Small intestine (tissue), 16 donors: Measurements from ENCODE around the gene NAE1. TPM values are rescaled to one million over a fixed set of nuclear protein-coding genes. Genes with fewer than 3 reads are reported as not detected.

Experiments
- DNase-seq, 2 donors: peaks; one replicate each; pipeline versions ENCODE4 v3.0.0 to v3.0.0-alpha.2; 2013
- FAIRE-seq: peaks from 2 replicates; lab custom pipeline; 2012; peaks lifted over from hg19 to GRCh38; lab: Jason Lieb, UNC
- H3K27ac ChIP-seq, 3 donors: one replicate each; pipeline ENCODE4 v1.5.1; 2013; ENCODE audit warnings: low read length in 2 of 3, mild to moderate bottlenecking in 2 of 3, control low read depth in 1 of 3, inconsistent platforms in 1 of 3, low read depth in 1 of 3, moderate library complexity in 1 of 3
- H3K27me3 ChIP-seq, 3 donors: one replicate each; pipeline ENCODE4 v1.6.1; 2013; ENCODE audit warnings: low read length in 3 of 3, inconsistent platforms in 1 of 3; ENCODE audit not compliant: control insufficient read depth in 3 of 3, insufficient read depth in 3 of 3
- H3K36me3 ChIP-seq, 3 donors: one replicate each; pipeline ENCODE4 v1.6.1; 2013; ENCODE audit warnings: low read length in 3 of 3, inconsistent platforms in 1 of 3, low read depth in 1 of 3, mild to moderate bottlenecking in 1 of 3, moderate library complexity in 1 of 3; ENCODE audit not compliant: control insufficient read depth in 3 of 3, insufficient read depth in 2 of 3
- H3K4me1 ChIP-seq, 3 donors: one replicate each; pipeline ENCODE4 v1.6.1; 2013; ENCODE audit warnings: low read length in 2 of 3, inconsistent platforms in 1 of 3, low read depth in 1 of 3, mild to moderate bottlenecking in 1 of 3, moderate library complexity in 1 of 3; ENCODE audit not compliant: control insufficient read depth in 3 of 3, insufficient read depth in 2 of 3
- H3K4me3 ChIP-seq, 3 donors: one replicate each; pipeline ENCODE4 v1.5.1; 2013; ENCODE audit warnings: low read length in 3 of 3, control low read depth in 1 of 3, inconsistent platforms in 1 of 3, low read depth in 1 of 3, mild to moderate bottlenecking in 1 of 3, moderate library complexity in 1 of 3
- H3K9me3 ChIP-seq, 2 donors: one replicate each; pipeline ENCODE4 v1.6.1; 2013; ENCODE audit warnings: low read depth in 1 of 2, low read length in 1 of 2; ENCODE audit not compliant: control insufficient read depth in 2 of 2, insufficient read depth in 1 of 2
- WGBS, 3 donors: extraction: QIAGEN DNeasy Blood & Tissue Kit; methylation state at CpG; one replicate each; pipeline ENCODE4 v1.1.7; 2013; 5-methylcytosine and 5-hydroxymethylcytosine counted together
- long read RNA-seq, 10 donors: transcript quantifications; one replicate each; lab custom pipeline, GENCODE V29; 2026
- polyA plus RNA-seq, 4 donors: library from polyadenylated mRNA; stranded (reverse) in 3 of 4; unstranded in 1 of 4; fragments of 200-250 nt in 3 of 4; fragments of 120-200 nt in 1 of 4; gene quantifications; one replicate each; pipeline versions ENCODE4 v1.2.1 to v1.2.3, GENCODE V29; 2013
- donor health status: healthy with polysubstance abuse.
- donor health status: control.
- donor health status: control.
- donor health status: Bipolar disorder and iron deficiency.
- donor health status: healthy.

NAE1 gene
- 10 to 100 TPM; 39.4 to 60.9 (median 47.1) TPM for polyA plus RNA-seq
- long read RNA-seq, donor 1, result 0 reads
- long read RNA-seq, donor 2, transcript NAE1-201 (20 exons, 1,837 nt), result major isoform, 5 of 28 reads
- long read RNA-seq, donor 2, partial matches to known transcripts, result 21 of 28 reads
- long read RNA-seq, donor 2, other reads (novel, unspliced or antisense), result 0 of 28 reads
- long read RNA-seq, donor 3, partial matches to known transcripts, result 6 of 12 reads
- long read RNA-seq, donor 3, other reads (novel, unspliced or antisense), result 0 of 12 reads
- long read RNA-seq, donor 4, result 0 reads
- long read RNA-seq, donor 5, partial matches to known transcripts, result 7 of 15 reads
- long read RNA-seq, donor 5, other reads (novel, unspliced or antisense), result 6 of 15 reads
- long read RNA-seq, donor 6, partial matches to known transcripts, result 0 of 8 reads
- long read RNA-seq, donor 6, other reads (novel, unspliced or antisense), result 5 of 8 reads
- long read RNA-seq, donor 7, transcript NAE1-201 (20 exons, 1,837 nt), result major isoform, 7 of 17 reads
- long read RNA-seq, donor 7, partial matches to known transcripts, result 6 of 17 reads
- long read RNA-seq, donor 7, other reads (novel, unspliced or antisense), result 0 of 17 reads
- long read RNA-seq, donor 8, partial matches to known transcripts, result 0 of 3 reads
- long read RNA-seq, donor 8, other reads (novel, unspliced or antisense), result 0 of 3 reads
- long read RNA-seq, donor 9, partial matches to known transcripts, result 6 of 8 reads
- long read RNA-seq, donor 9, other reads (novel, unspliced or antisense), result 0 of 8 reads
- long read RNA-seq, donor 10, partial matches to known transcripts, result 10 of 15 reads
- long read RNA-seq, donor 10, other reads (novel, unspliced or antisense), result 0 of 15 reads

DNA sequence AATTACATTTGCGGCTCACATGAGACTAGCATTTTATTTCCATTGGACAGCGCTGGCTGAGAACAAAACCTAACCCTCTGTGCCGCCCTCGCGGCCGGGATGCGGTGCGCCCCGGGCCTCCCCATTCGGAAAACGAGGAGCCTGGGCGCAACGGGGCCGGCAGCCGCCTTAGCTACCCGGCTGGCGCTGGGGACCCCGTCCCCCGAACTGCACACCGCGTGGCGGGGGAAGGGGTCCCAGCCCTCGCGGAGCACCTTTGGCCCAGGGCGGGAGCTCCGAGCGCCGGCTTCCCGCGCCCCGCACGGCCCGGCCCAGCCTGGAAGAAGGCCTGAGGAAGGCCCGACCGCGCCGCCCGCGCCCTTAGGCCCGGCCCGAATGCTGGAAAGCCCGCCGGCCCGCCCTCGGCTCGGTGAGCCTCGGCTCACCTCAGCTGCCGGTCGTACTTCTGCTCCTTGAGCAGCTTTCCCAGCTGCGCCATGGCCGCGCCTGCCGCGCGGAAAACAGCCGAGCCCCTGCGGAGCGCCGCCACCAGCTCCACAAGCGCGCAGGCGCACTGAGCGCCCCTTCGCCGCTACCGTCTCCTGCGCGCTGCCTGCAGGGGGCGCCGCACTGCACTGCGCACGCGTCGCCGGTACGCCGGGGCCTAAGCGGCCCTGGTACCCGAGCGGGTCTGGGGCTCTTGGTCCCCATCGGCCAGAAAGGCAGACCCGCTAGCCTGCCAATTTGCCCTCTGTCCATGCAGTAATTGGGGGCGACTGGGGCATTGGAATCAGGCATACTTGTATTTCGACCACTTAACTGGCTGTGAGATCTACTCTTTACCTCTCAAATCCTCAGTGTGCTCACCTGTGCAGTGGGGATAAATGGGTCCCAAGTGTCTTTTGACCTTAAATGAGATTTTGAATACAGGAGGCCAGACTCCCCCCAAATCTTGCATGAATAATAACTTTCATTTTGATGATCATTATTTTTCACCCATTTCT lies at the start of gene NAE1:
NAE1 (minus strand) TSS at position 555 of the 983 bp plus-strand sequence; CDS start at position 478, 77 bp downstream.
- WGBS, 3 donors, result 0 to 1% (median 1%) methylated on average over 66 to 84 of the region's 84 CpGs
- Histone ChIP-seq H3K9me3 (no peaks in the 10 kb centered on the region), H3K4me3 (peak within 1 kb of the TSS; percentile 71 to 87 (median 85)), H3K36me3 (peaks cover 0 to 17% (median 2%) of the 10 kb centered on the region in 3 donors), H3K27ac (peak within 1 kb of the TSS; percentile 79 to 95 (median 87)), H3K4me1 (peaks cover 2 to 5% (median 4%) of the 10 kb centered on the region in 3 donors), H3K27me3 (no peaks in the 10 kb centered on the region)
- peak; percentile 87 to 97 for DNase-seq
- no peak for FAIRE-seq

DNA sequence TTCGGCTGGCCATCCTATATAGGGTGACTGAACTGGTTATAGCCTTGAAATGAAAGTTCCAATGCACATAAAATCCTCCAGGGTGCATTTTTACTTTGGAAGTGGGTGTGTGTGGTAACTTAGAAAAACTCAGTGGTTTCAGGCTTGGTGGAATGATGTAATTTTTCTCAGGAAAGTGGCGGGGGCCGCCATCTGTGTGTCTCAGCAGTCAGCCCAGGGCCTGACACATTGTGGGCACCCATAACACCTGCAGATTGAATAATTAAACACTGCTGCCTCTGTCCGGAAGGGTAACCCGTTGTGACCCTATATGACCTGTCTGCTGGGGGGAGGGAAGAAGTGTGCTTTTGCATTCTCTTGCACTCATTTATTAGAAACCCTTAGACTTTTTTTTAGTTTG lies 47.3 kb upstream of the NAE1 start:
- no peaks in the 10 kb centered on the region for H3K36me3 ChIP-seq
- 37 to 42% (median 42%) methylated on average over 5 of the region's 5 CpGs for WGBS, 3 donors
- H3K27ac ChIP-seq, result no peak overlapping the region
- no peaks in the 10 kb centered on the region for H3K27me3 ChIP-seq
- H3K9me3 ChIP-seq, result no peaks in the 10 kb centered on the region
- DNase-seq (no peak), FAIRE-seq (no peak)
- H3K4me3 ChIP-seq, result no peak overlapping the region
- H3K4me1 ChIP-seq, result peaks cover 3 to 17% (median 8%) of the 10 kb centered on the region in 3 donors

DNA sequence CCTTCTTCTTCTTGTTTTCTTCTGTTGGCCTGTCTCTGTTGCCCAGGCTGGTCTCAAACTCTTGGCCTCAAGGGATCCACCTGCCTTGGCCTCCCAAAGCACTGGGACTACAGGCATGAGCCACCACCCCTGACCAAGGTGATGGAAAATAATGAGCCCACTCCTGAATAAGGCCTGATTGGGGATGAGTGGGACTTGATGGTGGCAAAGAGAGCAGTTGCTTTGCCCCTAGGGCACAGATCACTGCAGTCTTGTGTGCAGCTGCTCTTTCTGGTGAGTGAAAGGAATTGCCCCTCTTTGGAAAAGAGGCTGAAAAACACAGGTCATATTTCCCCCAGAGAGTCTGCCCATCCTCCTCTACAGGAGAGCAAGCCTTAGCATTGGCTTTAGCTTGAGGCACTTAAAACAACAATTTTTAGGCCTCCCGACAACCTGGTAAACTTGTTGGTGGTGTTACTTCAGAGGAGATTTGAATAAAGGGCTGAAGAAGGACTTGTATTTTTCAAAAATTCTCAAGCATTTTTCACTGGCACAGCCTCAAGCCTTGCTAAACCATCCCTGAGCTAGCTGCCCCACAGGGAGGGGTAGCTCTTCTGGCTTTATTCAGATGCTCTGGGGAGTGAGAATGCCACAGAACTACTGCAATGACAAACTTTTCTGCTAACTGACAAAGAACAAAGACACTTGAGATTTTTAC lies 43.5 kb upstream of the NAE1 start:
- H3K4me1 ChIP-seq, result peaks cover 0 to 27% (median 3%) of the 10 kb centered on the region in 3 donors
- peak overlapping the region in 1 of 3 donors; percentile 47 for H3K27ac ChIP-seq
- H3K27me3 ChIP-seq, result no peaks in the 10 kb centered on the region
- no peaks in the 10 kb centered on the region for H3K9me3 ChIP-seq
- FAIRE-seq, result no peak
- H3K4me3 ChIP-seq, result no peak overlapping the region
- WGBS, 3 donors, result 75 to 83% (median 79%) methylated on average over 1 of the region's 1 CpG
- no peak for DNase-seq
- no peaks in the 10 kb centered on the region for H3K36me3 ChIP-seq

DNA sequence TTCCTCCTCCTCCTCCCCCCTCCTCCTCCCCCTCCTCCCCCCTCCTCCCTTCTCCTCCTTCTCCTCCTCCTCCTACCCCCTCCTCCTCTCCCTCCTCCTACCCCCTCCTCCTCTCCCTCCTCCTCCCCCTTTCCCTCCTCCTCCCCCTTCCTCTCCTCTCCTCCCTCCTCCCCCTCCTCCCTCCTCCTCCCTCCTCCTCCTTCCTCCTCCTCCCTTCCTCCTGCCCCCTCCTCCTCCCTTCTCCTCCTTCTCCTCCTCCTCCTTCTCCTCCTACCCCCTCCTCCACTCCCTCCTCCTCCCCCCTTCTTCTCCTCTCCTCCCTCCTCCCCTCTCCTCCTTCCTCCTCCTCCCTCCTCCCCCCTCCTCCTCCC lies 42.9 kb upstream of the NAE1 start:
- Histone ChIP-seq H3K36me3 (no peaks in the 10 kb centered on the region), H3K27ac (peak overlapping the region in 1 of 3 donors; percentile 89), H3K4me1 (peaks cover 0 to 27% (median 2%) of the 10 kb centered on the region in 3 donors), H3K9me3 (no peaks in the 10 kb centered on the region), H3K27me3 (no peaks in the 10 kb centered on the region), H3K4me3 (no peak overlapping the region)
- DNase-seq (no peak), FAIRE-seq (no peak)

DNA sequence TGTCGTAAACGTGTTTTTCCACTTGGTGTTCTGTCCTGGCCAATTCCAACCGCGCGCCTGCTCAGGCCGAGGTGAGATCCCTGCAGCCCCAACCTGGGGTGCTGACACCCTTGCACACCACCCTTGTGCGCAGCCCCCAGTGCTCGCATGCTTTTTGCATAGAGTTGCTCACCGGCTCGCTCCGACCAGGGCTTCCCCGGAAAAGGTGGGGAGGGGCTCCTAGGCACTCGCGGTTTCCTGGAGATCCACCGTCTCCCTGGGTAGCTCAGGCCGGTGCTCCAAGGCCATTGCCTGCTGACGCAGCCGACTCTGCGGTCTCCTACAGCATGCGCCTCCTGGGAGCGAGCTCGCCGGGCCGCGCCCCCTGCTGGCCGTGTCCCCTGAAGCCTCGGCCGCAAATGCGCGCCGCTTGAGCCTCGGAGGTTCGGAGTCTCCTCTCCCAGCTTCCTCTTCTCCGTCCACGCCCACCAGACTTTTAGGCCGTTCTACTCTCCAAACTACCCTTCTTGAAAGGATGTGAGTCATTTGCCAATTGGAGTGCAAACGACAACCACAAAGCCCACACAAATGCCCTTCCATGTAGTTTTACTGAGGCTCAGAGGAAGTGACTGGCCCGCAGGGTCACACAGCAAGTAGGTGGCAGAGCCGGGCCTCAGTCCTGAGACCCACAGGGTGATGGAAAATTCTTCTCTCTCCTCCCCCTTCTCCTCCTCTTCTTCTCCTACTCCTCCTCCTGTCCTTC lies 42.3 kb upstream of the NAE1 start:
- Histone ChIP-seq H3K4me3 (peak overlapping the region in 2 of 3 donors; percentile 34 to 44), H3K4me1 (peaks cover 0 to 22% (median 0%) of the 10 kb centered on the region in 3 donors), H3K9me3 (no peaks in the 10 kb centered on the region), H3K27me3 (no peaks in the 10 kb centered on the region), H3K27ac (peak overlapping the region; percentile 65 to 90 (median 89)), H3K36me3 (no peaks in the 10 kb centered on the region)
- DNase-seq, result peak; percentile 90 to 94
- 1 to 3% (median 3%) methylated on average over 34 to 39 of the region's 39 CpGs for WGBS, 3 donors
- FAIRE-seq, result no peak

DNA sequence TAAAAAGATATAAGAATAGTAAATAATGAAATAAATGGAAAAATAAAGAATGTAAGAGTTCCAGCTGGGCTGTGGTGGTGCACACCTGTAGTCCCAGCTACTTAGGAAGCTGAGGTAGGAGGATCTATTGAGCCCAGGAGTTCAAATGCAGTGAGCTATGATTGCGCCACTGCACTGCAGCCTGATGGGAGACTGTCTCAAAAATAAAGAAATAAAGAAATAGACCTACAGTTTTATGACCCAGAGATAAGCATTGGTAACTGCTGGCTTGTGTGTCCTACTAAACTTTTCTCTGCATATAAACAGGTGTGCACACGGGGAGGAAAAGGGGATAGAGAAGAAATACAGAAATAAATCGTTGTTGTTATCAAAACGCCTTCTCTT lies 41.8 kb upstream of the NAE1 start:
- Histone ChIP-seq H3K9me3 (no peaks in the 10 kb centered on the region), H3K27me3 (no peaks in the 10 kb centered on the region), H3K4me1 (peaks cover 0 to 20% (median 0%) of the 10 kb centered on the region in 3 donors), H3K4me3 (peak overlapping the region in 2 of 3 donors; percentile 34 to 44), H3K27ac (peak overlapping the region; percentile 65 to 90 (median 89)), H3K36me3 (no peaks in the 10 kb centered on the region)
- DNase-seq, result peak in 1 of 2 donors; percentile 53
- FAIRE-seq, result no peak
- WGBS, 3 donors, result 12 to 40% (median 20%) methylated on average over 4 of the region's 4 CpGs

DNA sequence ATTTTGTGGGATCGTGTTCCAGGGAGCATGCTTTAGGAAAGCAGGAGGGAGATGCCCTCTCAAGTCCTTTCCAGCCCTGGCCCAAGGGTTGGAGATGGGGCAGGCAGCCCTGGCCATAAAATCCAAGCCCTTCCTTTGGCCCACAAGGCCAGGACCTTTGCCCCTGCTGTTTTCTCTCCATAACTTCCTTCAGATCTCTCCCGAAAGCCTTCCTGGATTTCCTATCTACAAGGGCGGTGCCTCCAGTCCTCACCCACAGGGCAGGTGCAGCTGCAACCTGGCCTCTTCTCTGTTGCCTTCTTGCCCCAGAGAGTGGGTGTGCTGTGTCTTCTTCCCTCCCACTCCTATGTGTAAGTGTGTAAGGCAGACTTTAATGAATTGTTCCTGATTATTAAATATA lies 41.1 kb upstream of the NAE1 start:
- DNase-seq (peak; percentile 82 to 96), FAIRE-seq (no peak)
- H3K27me3 ChIP-seq, result no peaks in the 10 kb centered on the region
- no peak overlapping the region for H3K4me3 ChIP-seq
- peaks cover 0 to 20% (median 0%) of the 10 kb centered on the region in 3 donors for H3K4me1 ChIP-seq
- H3K27ac ChIP-seq, result peak overlapping the region in 2 of 3 donors; percentile 70 to 90
- 17 to 56% (median 37%) methylated on average over 3 of the region's 3 CpGs for WGBS, 3 donors
- no peaks in the 10 kb centered on the region for H3K36me3 ChIP-seq
- H3K9me3 ChIP-seq, result no peaks in the 10 kb centered on the region
